Fibroblast of mammary gland (primary cell): ENCODE results near the gene THUMPD3.

ENCODE experiments used
- DNase-seq: peaks from one replicate; pipeline ENCODE4 v3.0.0-alpha.2; 2010; ENCODE audit warnings: low read depth
- H3K4me3 ChIP-seq: 2 replicates; pipeline ENCODE4 v1.5.1; 2011; ENCODE audit warnings: low read depth, mild to moderate bottlenecking, low read length, moderate library complexity; ENCODE audit not compliant: control insufficient read depth
- CTCF ChIP-seq: conservative IDR thresholded peaks from 2 replicates; pipeline ENCODE4 v1.5.1; 2011; ENCODE audit warnings: low read depth, low read length, inconsistent platforms; ENCODE audit not compliant: control insufficient read depth, insufficient read depth

Gene THUMPD3

GRCh38 chr3:9380014-9380413 is 17.2 kb downstream of the THUMPD3 start:
- no peak for DNase-seq
- no peak overlapping the region for H3K4me3 ChIP-seq
- TF ChIP-seq CTCF, result no peak

GRCh38 chr3:9384141-9384828 is 21.4 kb downstream of the THUMPD3 start:
- peak; percentile 56 for DNase-seq
- TF ChIP-seq CTCF, result no peak

GRCh38 chr3:9385187-9386077 is 22.6 kb downstream of the THUMPD3 start:
- no peak for DNase-seq
- TF ChIP-seq CTCF, result no peak
- no peak overlapping the region for H3K4me3 ChIP-seq

More at GRCh38 chr3:9384141-9384828, 21.4 kb downstream of the THUMPD3 start:
- H3K4me3 ChIP-seq, result no peak overlapping the region

GRCh38 chr3:9386078-9386459 is 23.2 kb downstream of the THUMPD3 start:
- no peak for DNase-seq
- no peak overlapping the region for H3K4me3 ChIP-seq
- no peak for TF ChIP-seq CTCF

GRCh38 chr3:9386501-9387321 is 23.9 kb downstream of the THUMPD3 start:
- no peak for DNase-seq
- no peak overlapping the region for H3K4me3 ChIP-seq
- TF ChIP-seq CTCF, result no peak

- DNase-seq, result no peak
- no peak for TF ChIP-seq CTCF
- H3K4me3 ChIP-seq, result no peak overlapping the region
Observed at GRCh38 chr3:9387322-9387655, 24.4 kb downstream of the THUMPD3 start.
